NCI-H526 treated with DMSO at 0.1 percent for 48 hours (cell line): Measurements from ENCODE around the gene VSNL1.

ENCODE experiments used
- DNase-seq: peaks from one replicate; lab custom pipeline; 2025; lab: John Stamatoyannopoulos, UW

The VSNL1 gene

DNA sequence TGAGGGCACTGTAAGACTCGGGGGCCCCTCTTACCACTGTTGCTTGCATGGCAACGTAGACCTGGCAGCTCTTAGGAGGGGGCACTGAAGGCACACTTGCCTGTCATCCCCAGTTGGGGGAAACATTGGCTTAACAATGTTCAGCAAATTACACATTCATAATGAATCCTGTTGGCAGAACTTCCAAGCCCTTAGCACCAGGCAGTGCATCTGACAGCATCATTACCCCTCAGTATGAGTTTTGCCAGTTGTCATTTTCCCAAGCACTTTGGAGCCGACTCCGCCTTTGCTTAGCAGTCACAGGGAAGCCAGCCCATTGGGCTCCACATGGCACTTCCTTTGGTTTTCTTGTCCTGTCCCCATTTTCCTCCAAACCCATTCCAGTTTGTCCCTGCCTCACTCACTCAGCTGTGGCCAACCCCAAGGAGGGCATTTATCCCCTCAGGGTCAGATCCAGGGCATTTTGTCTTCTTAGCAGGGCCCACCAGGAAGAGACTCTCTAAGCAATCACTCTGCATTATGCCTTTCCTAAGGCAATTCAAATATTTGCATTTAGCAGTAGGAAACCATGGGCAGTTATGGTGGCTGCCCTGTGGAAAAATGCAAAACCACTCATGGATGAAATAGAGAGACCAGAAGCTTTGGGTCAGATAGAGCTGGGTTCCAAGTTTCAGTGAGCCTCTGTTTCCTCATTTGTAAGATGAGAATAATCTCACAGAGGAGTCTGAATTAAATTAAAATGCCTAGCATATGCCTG, 73.9 kb downstream of the VSNL1 start:
- peak; percentile 60 for DNase-seq

DNA sequence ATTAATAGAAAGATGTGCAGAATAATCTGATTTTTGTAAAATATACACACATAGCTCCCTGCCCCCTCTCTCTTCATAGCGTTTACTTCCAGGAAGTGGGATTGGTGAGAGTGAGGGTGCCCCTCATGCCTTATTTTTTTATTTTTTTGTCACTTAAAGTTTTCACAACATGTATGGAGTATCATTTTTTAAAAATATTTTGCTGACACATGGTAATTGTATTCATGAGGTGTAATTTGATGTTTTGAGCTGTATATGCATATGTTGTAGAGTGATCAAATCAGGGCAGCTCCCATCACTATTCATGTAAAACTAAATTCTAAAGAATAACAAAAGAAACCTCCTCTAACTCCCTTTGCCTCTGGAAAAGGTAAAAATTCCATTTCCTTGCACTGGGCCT, 74.7 kb downstream of the VSNL1 start:
- DNase-seq = no peak

DNA sequence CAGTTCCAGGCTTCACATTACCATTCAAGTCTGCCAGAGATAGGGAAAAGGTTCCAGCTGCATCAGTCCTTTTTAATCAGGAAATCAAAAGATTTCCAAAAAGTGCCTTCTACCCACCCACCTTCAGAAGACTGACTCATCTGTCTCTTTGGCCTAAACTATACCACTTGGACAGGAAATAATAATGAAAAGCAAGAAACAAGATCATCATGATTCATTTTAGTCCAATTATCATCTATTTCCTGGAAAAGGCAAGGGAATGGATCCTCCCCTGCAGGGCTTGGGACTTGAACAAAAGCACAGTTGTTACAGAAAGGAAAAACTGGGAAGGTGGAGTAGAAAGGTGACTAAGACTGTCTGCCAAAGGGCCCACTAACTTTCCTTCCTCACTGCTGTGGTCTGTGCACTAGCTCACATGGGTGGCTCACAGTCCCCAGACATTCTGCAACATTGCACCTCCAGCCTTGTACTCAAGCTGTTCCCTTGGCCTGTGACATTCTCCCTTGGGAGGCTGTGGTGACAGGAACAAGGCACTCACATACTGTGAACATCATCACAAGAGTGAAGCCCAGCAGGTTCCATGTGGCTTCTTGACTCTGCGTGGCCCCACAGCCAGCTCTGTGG, 75.3 kb downstream of the VSNL1 start:
- DNase-seq = no peak

DNA sequence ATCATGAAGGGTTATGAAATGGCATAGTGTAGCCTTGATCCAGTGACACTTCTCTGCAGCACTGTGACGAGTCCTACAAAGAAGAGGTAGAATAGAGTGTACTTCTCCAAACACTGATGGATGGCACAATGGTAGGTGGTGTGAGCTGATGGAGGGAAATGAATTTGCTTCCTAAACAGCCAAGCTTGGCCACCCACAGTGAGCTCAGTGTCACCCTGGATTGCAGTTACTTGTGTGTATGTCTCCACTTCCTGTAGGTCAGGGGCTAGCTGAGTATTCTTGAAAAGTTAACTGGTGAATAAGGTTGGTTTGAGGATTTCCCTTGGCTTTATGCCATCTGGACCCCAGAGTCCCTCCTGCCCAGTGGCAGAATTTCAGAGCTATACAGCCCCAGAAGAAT, 75.9 kb downstream of the VSNL1 start:
- DNase-seq = no peak

DNA sequence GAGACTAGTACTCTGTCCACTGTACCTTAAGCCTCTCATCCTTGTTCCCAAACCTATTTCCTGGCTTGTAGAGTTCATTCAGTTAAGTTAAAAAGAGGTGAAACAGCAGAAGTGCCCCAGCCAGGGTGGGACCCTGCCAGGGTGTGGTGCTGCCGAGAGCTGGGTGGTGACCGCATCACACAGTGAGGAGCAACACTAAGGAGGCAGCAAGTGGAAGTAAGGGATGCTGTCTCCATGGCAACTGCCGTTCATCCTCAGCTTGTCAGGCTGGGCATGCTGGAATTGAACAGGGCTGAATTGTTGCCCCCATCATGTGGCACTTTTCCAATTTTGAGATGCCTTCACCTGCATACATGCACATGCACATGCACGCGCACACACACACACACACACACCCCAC, 77.0 kb downstream of the VSNL1 start:
- no peak for DNase-seq

DNA sequence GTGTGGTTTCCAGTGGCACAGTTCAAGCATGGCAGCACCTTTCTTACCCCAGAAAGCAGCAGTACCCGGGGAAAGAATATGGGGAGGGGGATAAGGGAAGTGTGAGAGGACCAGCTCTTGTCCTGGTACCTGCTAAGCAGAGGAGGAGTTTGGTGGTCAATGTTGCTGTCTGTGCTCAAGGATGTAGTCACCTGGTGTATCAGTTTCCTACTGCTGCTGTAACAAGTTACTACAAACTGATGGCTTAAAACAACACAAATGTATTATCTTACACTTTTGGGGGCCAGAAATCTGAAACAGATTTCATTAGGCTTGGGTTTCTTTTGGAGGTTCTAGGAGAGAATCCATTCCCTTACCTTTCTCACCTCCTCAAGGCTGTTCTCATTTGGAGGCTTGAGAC, 77.5 kb downstream of the VSNL1 start:
- no peak for DNase-seq

DNA sequence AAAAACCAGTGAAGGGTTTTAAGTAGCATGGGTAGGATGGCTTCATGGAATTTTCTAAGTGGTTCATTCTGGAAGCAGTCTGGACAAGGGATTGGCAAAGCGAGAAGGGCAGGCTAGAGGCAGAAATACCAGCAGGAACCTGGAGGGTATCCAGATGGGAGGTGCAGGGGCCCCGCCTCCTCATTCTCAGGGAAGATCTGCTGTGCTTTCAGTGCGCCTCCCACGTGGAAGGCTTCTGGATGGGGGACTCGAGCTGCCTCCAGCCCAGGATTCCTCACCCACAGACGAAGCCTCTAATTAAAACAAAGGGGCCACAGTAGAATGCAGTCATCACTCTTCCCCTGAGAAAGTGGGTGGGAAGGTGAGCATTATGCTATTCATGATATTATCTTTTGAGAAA, 79.8 kb downstream of the VSNL1 start:
- no peak for DNase-seq

DNA sequence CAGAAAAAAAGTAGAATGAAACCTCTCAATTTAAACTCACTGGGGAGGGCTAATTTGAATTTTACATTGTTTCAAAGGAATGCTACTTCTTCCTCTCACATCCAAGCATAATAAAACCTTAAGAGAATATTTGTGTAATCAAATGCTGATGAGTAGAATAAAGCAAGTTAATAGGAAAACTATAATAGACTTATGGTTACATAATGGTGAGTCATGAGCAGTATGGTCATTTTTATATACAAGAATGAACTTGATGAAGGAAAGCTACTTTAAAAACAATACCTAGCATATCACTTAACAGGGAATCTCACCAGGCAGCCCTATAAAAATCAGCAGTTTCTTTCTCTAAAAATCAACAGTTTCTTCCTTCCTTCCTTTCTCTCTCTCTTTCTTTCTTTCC, 80.3 kb downstream of the VSNL1 start:
- DNase-seq = no peak

DNA sequence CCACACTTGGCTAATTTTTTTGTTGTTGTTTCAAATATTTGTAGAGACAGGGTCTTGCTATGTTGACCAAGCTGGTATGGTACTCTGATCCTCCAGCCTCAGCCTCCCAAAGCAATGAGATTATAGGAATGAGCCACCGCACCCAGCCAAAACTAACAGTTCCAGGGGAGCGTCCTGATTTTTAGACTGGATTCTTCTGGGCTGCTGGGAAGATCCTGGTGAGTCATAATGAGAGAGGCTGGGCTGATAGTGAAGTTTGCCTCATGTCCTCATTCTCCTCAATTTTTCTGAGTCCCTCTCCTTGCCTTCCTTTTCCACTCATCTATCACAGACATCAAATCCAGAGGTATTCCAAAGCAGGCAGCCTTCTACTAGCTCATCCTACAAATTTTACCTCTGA, 81.3 kb downstream of the VSNL1 start:
- no peak for DNase-seq

DNA sequence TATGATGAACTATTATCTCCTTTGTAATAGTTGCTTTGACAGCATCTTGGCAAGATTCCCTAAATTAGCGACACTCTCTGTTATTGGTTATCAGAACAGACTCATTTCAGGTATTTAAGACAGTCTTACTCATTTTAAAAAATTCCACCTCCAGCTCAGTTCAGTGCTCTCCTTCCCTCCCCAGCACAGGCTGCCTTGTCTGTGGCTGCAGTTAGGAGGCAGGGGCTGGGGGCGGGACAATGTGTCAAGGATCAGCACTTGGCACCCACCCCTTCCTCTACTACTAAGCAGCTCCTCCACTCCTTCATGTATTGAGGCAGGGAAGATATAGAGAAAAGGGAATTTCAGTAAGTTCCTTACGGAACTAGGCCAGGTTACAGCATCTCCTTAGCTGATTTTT, 85.0 kb downstream of the VSNL1 start:
- DNase-seq = no peak

DNA sequence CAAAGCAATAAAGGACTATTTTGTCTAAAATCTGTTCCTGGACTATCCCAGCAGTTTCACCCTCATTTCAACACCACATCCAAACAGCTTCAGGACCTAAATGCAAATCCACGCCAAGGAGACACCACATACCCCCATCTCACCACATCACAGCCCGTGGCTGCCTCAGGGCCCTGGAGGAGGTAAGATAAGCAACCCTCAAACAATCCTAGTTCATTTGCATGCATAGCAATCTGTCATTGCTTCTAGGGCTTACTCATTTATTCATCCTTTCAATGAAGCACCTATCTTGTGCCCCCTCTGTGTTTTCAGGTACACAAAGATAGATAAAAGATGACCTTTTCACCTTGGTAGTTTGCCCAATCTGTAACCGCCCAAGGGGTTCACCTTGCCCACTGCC, 86.5 kb downstream of the VSNL1 start:
- DNase-seq = peak; percentile 80

DNA sequence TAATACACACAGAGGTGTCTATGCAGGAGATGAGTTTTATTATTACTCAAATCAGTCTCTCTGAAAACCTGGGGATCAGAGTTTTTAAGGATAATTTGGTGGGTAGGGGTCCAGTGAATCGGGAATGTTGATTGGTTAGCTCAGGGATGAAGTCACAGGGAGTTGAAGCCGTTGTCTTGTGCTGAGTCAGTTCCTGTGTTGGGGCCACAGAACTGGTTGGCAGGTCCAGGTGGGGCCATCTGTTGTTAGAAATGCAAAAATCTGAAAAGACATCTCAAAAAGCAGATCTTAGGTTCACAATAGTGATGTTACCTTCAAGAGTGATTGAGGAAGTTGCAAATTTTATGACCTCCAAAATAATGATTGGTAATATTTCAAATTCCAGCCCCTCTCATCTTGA, 86.9 kb downstream of the VSNL1 start:
- no peak for DNase-seq

DNA sequence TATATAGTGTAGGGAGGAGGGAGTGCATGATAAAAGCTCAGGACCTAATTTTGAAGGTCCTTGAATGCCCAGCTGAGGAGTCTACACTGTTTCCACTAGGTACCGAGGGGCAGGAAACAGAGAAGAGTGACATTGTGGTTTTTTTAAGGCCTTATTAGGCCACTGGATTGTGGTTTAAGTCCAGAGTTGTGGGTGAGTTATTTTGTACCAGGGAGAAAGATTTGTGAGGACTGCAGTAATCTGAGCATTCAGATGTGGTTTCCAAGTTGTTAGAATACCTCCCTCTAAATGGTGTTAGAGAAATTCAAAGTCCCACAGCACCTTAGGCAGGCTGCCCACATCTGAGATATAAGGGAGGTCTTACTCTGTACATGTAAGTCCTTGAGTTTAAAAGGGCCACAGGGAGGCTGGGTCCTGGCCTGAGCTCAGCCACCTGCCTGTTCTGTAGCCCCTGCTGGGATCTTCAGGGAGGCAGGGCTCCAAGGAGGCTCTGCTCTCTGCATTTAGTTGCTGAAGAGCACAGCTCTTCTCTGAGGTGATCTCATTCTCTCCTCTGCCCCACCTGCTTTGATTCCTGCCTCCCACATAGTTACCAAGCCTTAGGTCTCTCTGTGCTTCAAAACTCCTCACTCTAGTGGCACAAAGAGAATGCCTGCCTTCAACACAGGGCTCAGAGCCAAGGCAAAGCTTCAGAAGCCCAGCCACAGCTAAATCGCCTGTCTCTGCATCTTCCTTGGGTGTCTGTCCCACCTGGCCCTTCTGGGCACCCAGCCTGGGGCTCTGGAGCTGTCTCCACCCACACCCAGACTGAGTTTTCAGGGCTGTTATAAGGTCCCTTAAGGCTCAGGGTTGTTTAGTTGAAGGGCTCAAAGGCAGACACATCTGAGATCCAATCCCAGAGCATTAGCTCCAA, 88.1 kb downstream of the VSNL1 start:
- no peak for DNase-seq

DNA sequence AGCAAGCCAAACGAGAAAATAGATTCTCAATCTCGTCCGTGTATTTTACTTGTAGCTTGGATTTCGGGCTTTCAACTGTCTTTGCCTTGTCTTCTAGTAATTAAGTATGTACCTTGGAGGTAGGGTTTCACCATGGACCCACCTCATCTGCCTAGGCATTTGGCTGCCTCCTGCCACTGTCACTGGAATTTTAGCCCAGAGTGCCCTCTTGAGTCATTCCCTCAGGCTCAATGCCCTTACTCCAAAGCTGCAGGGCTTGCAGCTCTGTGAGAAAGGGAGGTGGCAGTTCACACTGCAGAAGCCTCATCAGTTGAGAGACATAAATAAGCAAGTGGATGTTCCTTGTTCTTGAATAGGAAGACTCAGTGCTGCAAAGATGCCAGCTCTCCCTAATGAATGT, 89.6 kb downstream of the VSNL1 start:
- no peak for DNase-seq

DNA sequence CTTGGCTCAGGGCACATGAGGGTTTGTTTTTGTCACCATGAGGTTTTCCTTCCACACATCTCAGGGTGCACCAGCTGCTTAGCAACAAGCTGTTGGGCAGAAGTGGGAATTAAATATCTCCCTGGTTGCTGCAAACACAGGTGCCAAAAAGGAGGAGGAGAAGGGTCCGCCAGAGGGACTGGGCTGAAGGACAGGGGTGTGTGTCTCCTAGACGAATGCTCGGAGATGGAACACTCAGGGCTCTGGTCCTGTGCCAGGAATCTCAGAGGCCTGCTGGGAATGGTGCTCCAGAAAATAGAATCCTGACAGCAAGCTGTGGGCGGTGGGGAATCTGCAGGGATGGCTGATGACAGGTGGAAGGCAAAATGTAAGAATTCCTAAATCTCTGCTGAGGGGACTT, 94.5 kb downstream of the VSNL1 start:
- no peak for DNase-seq

DNA sequence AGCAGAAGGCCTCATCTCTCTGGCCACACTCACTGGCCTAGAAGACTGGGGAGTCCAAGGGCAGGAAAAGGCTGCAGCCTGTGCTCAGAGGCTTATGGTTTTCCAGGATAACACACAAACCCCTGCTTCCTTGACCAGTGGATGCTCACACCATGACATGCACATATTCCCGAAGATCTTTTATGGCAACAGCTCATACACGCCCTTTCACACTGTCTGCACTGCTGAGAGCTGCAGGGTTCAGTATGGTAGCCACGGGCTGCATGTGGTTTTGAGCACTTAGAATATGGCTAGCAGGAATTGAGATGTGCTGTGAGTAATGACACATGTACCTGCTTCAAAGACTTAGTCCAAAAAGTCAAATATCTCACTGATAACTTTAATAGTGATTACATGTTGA, 95.8 kb downstream of the VSNL1 start:
- DNase-seq = no peak

DNA sequence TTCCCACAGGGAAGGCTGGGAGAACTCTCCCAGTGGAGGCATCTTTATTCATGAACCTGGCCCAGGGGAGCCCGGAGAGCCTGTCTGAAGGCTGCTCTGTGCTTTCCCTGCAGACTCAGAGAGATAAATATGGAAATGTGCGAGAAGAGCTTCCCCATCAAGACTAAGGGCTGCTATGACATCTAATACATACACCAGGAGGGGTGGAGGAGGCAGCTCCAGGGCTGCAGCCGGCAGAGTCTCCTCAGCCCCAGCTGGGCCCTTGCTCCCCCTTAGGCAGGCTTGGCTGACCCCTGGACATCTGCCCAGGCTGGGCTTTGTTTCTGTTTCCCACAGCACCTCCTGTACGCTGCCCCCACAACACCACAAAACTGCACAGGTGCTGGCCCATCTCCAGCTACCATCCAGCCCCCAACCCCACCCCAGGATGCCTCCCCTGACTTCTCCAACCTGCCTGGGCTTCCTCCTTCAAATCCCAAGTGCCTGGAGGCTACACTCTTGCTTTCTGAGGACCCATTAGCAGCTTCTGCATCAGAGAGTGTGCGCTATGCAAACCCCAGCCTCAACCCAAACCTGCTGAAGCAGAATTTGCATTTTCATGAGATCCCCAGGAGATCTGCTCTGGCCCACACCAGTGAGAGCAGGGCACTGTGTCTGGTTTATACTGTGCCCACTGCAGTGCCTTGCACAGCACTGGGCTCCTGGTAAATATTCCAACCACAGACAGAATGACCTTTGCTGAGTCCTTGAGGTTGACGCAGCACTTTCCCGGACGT, 96.8 kb downstream of the VSNL1 start:
- DNase-seq = peak; percentile 87

DNA sequence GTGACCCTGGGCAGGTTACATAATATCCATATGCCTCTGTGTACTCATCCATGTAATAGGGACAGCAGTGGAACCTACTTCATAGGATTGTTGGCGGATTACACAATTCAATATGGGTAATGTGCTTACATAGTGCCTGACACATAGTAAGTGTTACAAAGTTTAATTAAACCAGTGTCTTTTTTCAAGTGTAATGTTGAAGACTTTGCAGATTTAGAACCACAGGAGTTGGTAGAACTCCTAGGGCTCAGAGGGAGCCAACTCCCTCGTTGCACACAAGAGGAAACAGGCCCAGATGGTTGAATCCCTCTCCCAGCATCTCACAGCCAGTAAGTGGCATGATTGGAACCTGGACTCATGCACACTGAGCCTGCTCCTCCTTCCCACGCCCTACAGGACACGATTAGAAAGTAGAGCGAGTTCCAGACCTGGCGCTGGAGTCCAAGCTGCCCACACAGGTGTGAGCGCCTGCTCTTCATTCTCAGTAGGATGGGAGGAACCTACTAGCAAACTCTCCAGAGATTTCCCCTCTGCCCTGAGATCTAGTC, 97.8 kb downstream of the VSNL1 start:
- no peak for DNase-seq

DNA sequence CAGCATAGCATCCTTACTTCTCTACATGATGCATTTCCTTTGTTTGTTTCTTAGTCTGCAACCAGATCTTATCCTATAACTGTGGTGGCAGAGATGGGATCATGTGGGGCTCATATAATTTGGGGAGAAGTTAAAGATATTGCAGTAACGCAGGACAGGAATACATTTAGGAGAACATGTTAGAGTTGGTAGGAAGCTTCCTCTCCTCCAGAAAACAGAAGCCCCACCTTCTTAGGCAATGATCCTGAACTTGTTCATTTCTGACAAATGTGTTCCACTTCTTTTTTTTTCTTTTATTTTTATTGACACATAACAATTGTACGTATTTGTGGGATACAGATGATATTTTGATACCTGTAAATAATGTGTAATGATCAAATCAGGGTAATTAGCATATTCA, 99.9 kb downstream of the VSNL1 start:
- DNase-seq = no peak

DNA sequence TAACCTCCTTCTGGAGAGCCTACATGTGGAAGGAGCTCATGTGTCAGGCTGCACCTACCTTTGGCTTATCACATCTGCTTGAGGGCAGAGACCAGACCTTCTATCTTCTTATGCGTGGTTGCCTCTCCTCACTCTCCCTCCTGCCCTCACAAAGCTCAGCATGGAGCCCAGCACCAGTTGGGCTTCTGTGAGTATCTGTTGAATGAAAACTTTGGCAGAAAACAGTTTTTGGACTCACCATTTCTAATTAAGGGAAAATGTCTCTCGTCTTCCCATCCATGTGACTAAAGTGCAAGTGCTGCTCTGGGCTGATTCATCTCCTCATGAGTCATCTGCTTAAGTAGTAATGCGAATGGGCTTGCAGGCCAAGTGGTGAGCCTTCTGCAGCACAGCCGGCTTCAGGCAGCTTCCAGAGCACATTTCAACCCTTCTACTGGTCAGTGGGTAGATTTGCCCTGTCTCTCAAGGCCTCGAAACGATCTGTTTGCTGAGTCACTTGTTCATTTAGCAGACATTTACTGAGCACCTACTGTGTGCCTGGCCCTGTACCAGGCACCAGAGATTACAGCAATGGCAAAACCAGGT, 102.6 kb downstream of the VSNL1 start:
- no peak for DNase-seq

DNA sequence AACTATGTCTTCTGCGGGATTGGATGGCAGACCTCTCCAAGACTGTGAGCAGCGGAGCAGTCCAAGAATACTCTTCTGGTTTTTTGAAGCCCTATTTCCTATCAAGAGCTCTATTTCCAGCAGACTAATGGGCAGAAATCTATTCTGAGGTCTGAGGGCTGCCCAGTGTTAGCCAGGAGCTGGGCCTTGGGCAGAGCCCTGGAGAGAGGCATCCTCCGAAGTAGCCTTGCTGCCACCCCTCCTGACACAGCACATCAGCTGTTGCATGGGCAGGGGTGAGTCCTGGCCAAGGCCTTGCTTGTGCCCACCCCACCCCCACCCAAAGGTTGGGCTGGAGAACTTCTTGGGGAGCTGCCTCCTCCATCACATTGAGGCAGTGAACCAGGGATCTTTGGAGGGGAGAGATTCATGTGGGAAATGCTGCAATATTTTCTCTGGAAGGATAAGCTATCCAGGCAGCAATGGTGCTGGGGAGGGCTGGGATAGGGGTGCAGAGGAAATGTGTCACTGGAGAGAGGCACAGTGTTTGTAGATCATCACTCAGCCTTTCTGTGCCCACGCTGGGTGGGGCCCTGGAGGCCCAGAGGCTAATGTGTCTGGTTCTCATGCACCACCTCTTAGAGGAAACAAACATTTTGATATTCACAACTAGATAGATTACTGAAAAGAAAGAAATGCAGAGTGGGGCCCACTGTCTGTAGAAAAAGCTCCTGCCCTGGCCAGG, 104.7 kb downstream of the VSNL1 start:
- DNase-seq = no peak
